AG09309 (cell line): ENCODE data around the gene TMEM94.

Experiments used
- DNase-seq: peaks from one replicate; pipeline ENCODE4 v3.0.0-alpha.2; 2010; ENCODE audit warnings: low read depth
- H3K4me3 ChIP-seq: 2 replicates; pipeline ENCODE4 v1.5.1; 2011; ENCODE audit warnings: mild to moderate bottlenecking, low read depth, low read length, moderate library complexity; ENCODE audit not compliant: control insufficient read depth
- TF ChIP-seq, protein P1 (sequence below): IDR thresholded peaks from 2 replicates; pipeline ENCODE4 v1.5.1; 2011; ENCODE audit warnings: mild to moderate bottlenecking, low read depth, low read length, inconsistent platforms; ENCODE audit not compliant: insufficient read depth, control insufficient read depth; ENCODE audit errors: missing control alignments

The TMEM94 gene

DNA sequence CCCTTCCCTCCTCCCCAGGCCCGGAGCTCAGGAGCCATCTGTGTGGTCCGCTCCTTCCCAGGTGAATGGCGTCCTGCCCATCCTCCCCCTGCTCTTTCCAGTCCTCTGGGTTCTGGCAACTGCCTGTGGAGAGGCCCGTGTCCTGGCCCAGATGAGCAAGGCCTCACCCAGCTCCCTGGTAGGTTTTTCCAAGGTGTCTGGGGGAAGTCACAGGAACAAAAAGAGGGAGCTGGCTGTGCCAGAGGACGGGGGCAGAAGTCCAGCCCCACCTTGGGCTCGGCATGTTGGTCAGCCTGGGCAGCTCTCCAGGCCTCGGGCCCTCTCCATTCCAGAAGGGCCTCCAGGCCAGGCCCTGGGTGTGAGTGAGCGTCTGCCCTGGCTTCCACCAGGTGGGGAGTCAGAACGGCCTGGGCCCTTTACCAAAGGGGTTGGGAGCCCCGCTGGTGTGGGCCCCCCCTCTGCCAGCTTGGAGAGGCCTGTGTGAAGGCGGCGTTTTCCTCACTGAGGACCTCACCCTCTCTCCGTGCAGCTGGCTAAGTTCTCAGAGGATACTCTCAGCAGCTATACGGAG lies 33.8 kb downstream of the TMEM94 start:
- TF ChIP-seq, protein P1, sequence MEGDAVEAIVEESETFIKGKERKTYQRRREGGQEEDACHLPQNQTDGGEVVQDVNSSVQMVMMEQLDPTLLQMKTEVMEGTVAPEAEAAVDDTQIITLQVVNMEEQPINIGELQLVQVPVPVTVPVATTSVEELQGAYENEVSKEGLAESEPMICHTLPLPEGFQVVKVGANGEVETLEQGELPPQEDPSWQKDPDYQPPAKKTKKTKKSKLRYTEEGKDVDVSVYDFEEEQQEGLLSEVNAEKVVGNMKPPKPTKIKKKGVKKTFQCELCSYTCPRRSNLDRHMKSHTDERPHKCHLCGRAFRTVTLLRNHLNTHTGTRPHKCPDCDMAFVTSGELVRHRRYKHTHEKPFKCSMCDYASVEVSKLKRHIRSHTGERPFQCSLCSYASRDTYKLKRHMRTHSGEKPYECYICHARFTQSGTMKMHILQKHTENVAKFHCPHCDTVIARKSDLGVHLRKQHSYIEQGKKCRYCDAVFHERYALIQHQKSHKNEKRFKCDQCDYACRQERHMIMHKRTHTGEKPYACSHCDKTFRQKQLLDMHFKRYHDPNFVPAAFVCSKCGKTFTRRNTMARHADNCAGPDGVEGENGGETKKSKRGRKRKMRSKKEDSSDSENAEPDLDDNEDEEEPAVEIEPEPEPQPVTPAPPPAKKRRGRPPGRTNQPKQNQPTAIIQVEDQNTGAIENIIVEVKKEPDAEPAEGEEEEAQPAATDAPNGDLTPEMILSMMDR, result no peak
- H3K4me3 ChIP-seq, result no peak overlapping the region
- no peak for DNase-seq

- TF ChIP-seq, protein P1, result no peak
- H3K4me3 ChIP-seq, result no peak overlapping the region
- DNase-seq, result no peak
These were observed 34.7 kb downstream of the TMEM94 start for GRCh38 chr17:75490953-75491649.

- no peak overlapping the region for H3K4me3 ChIP-seq
- TF ChIP-seq, protein P1, result no peak
- no peak for DNase-seq
These were observed 35.2 kb downstream of the TMEM94 start for GRCh38 chr17:75491680-75492079.

DNA sequence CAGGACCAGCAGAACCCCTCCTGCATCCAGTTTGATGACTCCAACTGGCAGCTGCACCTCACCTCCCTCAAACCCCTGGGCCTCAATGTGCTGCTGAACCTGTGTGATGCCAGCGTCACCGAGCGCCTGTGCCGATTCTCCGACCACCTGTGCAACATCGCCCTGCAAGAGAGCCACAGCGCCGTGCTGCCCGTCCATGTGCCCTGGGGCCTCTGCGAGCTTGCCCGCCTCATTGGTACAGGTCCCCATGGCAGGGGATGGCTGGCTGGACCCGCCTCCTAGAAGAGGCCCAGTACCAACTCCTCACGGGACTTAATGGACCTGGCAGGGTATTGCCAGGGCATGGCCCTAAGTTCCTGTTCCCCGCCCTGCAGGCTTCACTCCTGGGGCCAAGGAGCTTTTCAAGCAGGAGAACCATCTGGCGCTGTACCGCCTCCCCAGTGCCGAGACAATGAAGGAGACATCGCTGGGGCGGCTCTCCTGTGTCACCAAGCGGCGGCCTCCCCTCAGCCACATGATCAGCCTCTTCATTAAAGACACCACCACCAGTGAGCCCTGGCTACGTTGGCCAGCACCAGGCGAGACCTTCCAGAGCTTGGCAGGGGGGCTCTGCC lies 36.2 kb downstream of the TMEM94 start:
- DNase-seq, result no peak
- TF ChIP-seq, protein P1, result no peak

GRCh38 chr17:75493476-75494129 lies 37.2 kb downstream of the TMEM94 start:
- H3K4me3 ChIP-seq, result no peak overlapping the region
- DNase-seq, result no peak
- TF ChIP-seq, protein P1, result no peak

More for the DNA sequence above, 36.2 kb downstream of the TMEM94 start:
- H3K4me3 ChIP-seq, result no peak overlapping the region

- no peak overlapping the region for H3K4me3 ChIP-seq
- TF ChIP-seq, protein P1, result no peak
- DNase-seq, result no peak
These were observed 38.0 kb downstream of the TMEM94 start for GRCh38 chr17:75494326-75494877.
